A549 (cell line): ENCODE data around the gene INSC. TPM values are rescaled to one million over a fixed set of nuclear protein-coding genes. Genes with fewer than 3 reads are reported as not detected.

ENCODE experiments used
- ATAC-seq, 2 experiments: fragments of 200-7000 bp in 1 of 2; fragments of >200 bp in 1 of 2; cut with Nextera tagmentation in 1 of 2; cut with Tn5 transposase in 1 of 2; 3 replicates each; pipeline versions ENCODE4 v1.8.0 to v1.9.1; 2018 to 2020; ENCODE audit warnings: mild to moderate bottlenecking in 1 of 2, moderate library complexity in 1 of 2
- CTCF ChIA-PET: fragments of 300-600 bp; sonication (Branson Sonifier 250); formaldehyde crosslinking; extraction: SDS; loops from one replicate; lab custom pipeline; 2021; ENCODE audit warnings: antibody characterized with exemption, inconsistent platforms; lab: Yijun Ruan, JAX
- POLR2A ChIA-PET: fragments of 350-600 bp; formaldehyde crosslinking; extraction: SDS; loops from one replicate; lab custom pipeline; 2021; ENCODE audit warnings: antibody characterized with exemption, inconsistent platforms; lab: Yijun Ruan, JAX
- DNase-seq, 2 experiments: peaks; one replicate each; pipeline versions ENCODE4 v3.0.0 to v3.0.0-alpha.2; 2011 to 2016; ENCODE audit warnings: low read depth in 1 of 2, low spot score in 1 of 2
- FAIRE-seq: peaks from 2 replicates; lab custom pipeline; 2011; peaks lifted over from hg19 to GRCh38; lab: Jason Lieb, UNC
- H3K27ac ChIP-seq, 2 experiments: fragments of >200 bp; sonication (Bioruptor Twin); formaldehyde crosslinking; 3 replicates each; pipeline ENCODE4 v1.5.1; 2016 to 2017
- H3K4me1 ChIP-seq: fragments of >200 bp; sonication (Bioruptor Twin); formaldehyde crosslinking; 3 replicates; pipeline ENCODE4 v1.6.1; 2016
- H3K4me2 ChIP-seq: fragments of >200 bp; sonication (Bioruptor Twin); formaldehyde crosslinking; 3 replicates; pipeline ENCODE4 v1.6.1; 2016
- H3K4me3 ChIP-seq: fragments of >200 bp; sonication (Bioruptor Twin); formaldehyde crosslinking; 3 replicates; pipeline ENCODE4 v1.5.1; 2016
- H3K9me3 ChIP-seq: fragments of >200 bp; sonication (Bioruptor Twin); formaldehyde crosslinking; 3 replicates; pipeline ENCODE4 v1.6.1; 2016
- BCL3 ChIP-seq: fragments of >200 bp; sonication (Bioruptor Twin); formaldehyde crosslinking; IDR thresholded peaks from 3 replicates; pipeline ENCODE4 v1.6.1; 2016
- CBX2 ChIP-seq: fragments of 200-600 bp; sonication (generic); IDR thresholded peaks from 2 replicates; pipeline ENCODE4 v1.6.1; 2016; ENCODE audit warnings: low read depth, mild to moderate bottlenecking, borderline replicate concordance
- CBX8 ChIP-seq: fragments of 200-600 bp; sonication (generic); IDR thresholded peaks from 2 replicates; pipeline ENCODE4 v1.6.1; 2016
- E2F6 ChIP-seq: IDR thresholded peaks from 2 replicates; pipeline ENCODE4 v1.6.1; 2012; ENCODE audit warnings: low read depth, borderline replicate concordance
- ELK1 ChIP-seq: fragments of 150-350 bp; IDR thresholded peaks from 2 replicates; pipeline ENCODE4 v1.6.1; 2014; ENCODE audit warnings: low read depth, mild to moderate bottlenecking, low read length
- ESRRA ChIP-seq: fragments of 150-350 bp; IDR thresholded peaks from 2 replicates; pipeline ENCODE4 v1.6.1; 2014; ENCODE audit warnings: mild to moderate bottlenecking, low read length, borderline replicate concordance
- FOSB ChIP-seq: fragments of 250-450 bp; sonication (Bioruptor Pico); IDR thresholded peaks from 2 replicates; pipeline ENCODE4 v1.5.0; 2020; ENCODE audit warnings: mild to moderate bottlenecking, moderate library complexity
- HES2 ChIP-seq: fragments of >200 bp; sonication (Bioruptor Twin); formaldehyde crosslinking; IDR thresholded peaks from 2 replicates; pipeline ENCODE4 v1.6.1; 2016
- HMGXB4 ChIP-seq: fragments of 250-450 bp; sonication (Bioruptor Pico); IDR thresholded peaks from 2 replicates; pipeline ENCODE4 v1.5.0; 2021; ENCODE audit warnings: mild to moderate bottlenecking, moderate library complexity, borderline replicate concordance
- KDM1A ChIP-seq: fragments of 200-600 bp; sonication (generic); IDR thresholded peaks from 2 replicates; pipeline ENCODE4 v1.6.1; 2016; ENCODE audit warnings: low read depth, mild to moderate bottlenecking
- MAFK ChIP-seq: fragments of 450-650 bp; IDR thresholded peaks from 2 replicates; pipeline ENCODE4 v1.6.1; 2014; ENCODE audit not compliant: partially characterized antibody
- MYC ChIP-seq: IDR thresholded peaks from 2 replicates; pipeline ENCODE4 v1.6.1; 2012; ENCODE audit warnings: mild to moderate bottlenecking, inconsistent platforms, low read length, improper control_type of control experiment, borderline replicate concordance
- PHF8 ChIP-seq: fragments of 200-600 bp; sonication (generic); IDR thresholded peaks from 2 replicates; pipeline ENCODE4 v1.6.1; 2016; ENCODE audit warnings: low read depth, mild to moderate bottlenecking, antibody characterized with exemption, moderate library complexity, borderline replicate concordance
- POLR2A ChIP-seq: IDR thresholded peaks from 2 replicates; pipeline ENCODE4 v1.6.1; 2012; ENCODE audit warnings: mild to moderate bottlenecking, low read length
- RCOR1 ChIP-seq: fragments of 150-350 bp; IDR thresholded peaks from 2 replicates; pipeline ENCODE4 v1.6.1; 2014; ENCODE audit warnings: antibody characterized with exemption, low read length, low read depth
- RNF2 ChIP-seq: fragments of 200-600 bp; sonication (generic); IDR thresholded peaks from 2 replicates; pipeline ENCODE4 v1.6.1; 2016; ENCODE audit warnings: low read depth, mild to moderate bottlenecking, antibody characterized with exemption, moderate library complexity, borderline replicate concordance
- SMC3 ChIP-seq: fragments of >200 bp; sonication (Bioruptor Twin); formaldehyde crosslinking; IDR thresholded peaks from 3 replicates; pipeline ENCODE4 v1.6.1; 2018; ENCODE audit warnings: inconsistent platforms
- TFCP2L1 ChIP-seq: fragments of 250-450 bp; sonication (Bioruptor Pico); IDR thresholded peaks from 2 replicates; pipeline ENCODE4 v1.5.0; 2021; ENCODE audit warnings: mild to moderate bottlenecking
- TP53 ChIP-seq: fragments of 250-450 bp; sonication (Bioruptor Pico); IDR thresholded peaks from 2 replicates; pipeline ENCODE4 v1.5.0; 2021; ENCODE audit warnings: mild to moderate bottlenecking, moderate library complexity
- USF2 ChIP-seq: fragments of 450-650 bp; IDR thresholded peaks from 2 replicates; pipeline ENCODE4 v1.6.1; 2014; ENCODE audit warnings: antibody characterized with exemption
- ZNF302 ChIP-seq: fragments of 250-450 bp; sonication (Bioruptor Pico); IDR thresholded peaks from 2 replicates; pipeline ENCODE4 v1.9.0; 2021; ENCODE audit warnings: inconsistent platforms, mild to moderate bottlenecking, moderate library complexity
- WGBS: methylation state at CpG from one replicate; pipeline ENCODE4 v1.1.6; 2017; ENCODE audit errors: missing lambda C conversion rate; 5-methylcytosine and 5-hydroxymethylcytosine counted together
- polyA plus RNA-seq, 4 experiments: library from polyadenylated mRNA; depleted of rRNA in 3 of 4; stranded (reverse); fragments of >200 nt; fragmentation: RNase III in 1 of 4; extraction: RNeasy Plus Mini Kit Qiagen cat#74134 plus additional on column Dnase treatment in 1 of 4; gene quantifications; 2 replicates in 3 of 4; 3 replicates in 1 of 4; pipeline ENCODE4 v1.2.3, GENCODE V29; 2011 to 2017

INSC gene
- polyA plus RNA-seq, 2 of the 4 experiments (the other 2 are of a cell fraction) = not detected

- TF ChIP-seq TP53 (no peak), HMGXB4 (no peak), MAFK (no peak), RCOR1 (no peak), TFCP2L1 (no peak), CBX8 (no peak), ZNF302 (CRISPR knock-in tag) (no peak), HES2 (no peak)
- Histone ChIP-seq H3K27ac (no peak overlapping the region), H3K4me2 (peak overlapping the region; percentile 9; the same call in 1 of the 3 replicates), H3K4me3 (no peak overlapping the region), H3K4me1 (peaks cover 32% of the 10 kb centered on the region), H3K9me3 (no peaks in the 10 kb centered on the region)
- ChIA-PET POLR2A (no interaction called here), CTCF (interaction anchor here (0.9 to 1.6 kb wide), 3 partner anchors 9 to 125 kb away, joined by 3 read pairs; no protein-coding TSS in a partner anchor)
- 19% methylated on average over 3 of the region's 3 CpGs for WGBS
- ATAC-seq (peak in 1 of 2 experiments; percentile 26; a peak in 2 of 6 replicates), DNase-seq (no peak), FAIRE-seq (no peak)
Observed at GRCh38 chr11:15199693-15200092, 85.0 kb downstream of the INSC start.

- ATAC-seq (no peak), DNase-seq (no peak), FAIRE-seq (no peak)
- H3K4me1 ChIP-seq = peaks cover 22% of the 10 kb centered on the region
- ChIA-PET CTCF (no interaction called here), POLR2A (no interaction called here)
- H3K27ac ChIP-seq = no peak overlapping the region
- no peak overlapping the region for H3K4me3 ChIP-seq
- H3K4me2 ChIP-seq = no peak overlapping the region
- H3K9me3 ChIP-seq = no peaks in the 10 kb centered on the region
- TF ChIP-seq CBX2 (no peak), KDM1A (no peak), SMC3 (no peak), POLR2A (no peak), RNF2 (no peak), FOSB (CRISPR knock-in tag) (no peak), ESRRA (no peak), USF2 (no peak), BCL3 (no peak)
- WGBS = 67% methylated on average over 11 of the region's 12 CpGs
Observed at GRCh38 chr11:15200696-15201095, 86.0 kb downstream of the INSC start.

- ChIA-PET CTCF (interaction anchor here (0.8 to 1.3 kb wide), 2 partner anchors 293 to 294 kb away, joined by 3 to 5 read pairs; no protein-coding TSS in a partner anchor), POLR2A (no interaction called here)
- TF ChIP-seq E2F6 (no peak), MYC (no peak), PHF8 (no peak), ELK1 (no peak), ZNF302 (CRISPR knock-in tag) (no peak), CBX8 (no peak), TP53 (no peak)
- FAIRE-seq (no peak), DNase-seq (no peak), ATAC-seq (no peak)
- Histone ChIP-seq H3K4me1 (peaks cover 13% of the 10 kb centered on the region), H3K27ac (no peak overlapping the region), H3K4me2 (no peak overlapping the region), H3K9me3 (no peaks in the 10 kb centered on the region), H3K4me3 (no peak overlapping the region)
- 86% methylated on average over 4 of the region's 4 CpGs for WGBS
Observed at GRCh38 chr11:15201586-15201985, 86.9 kb downstream of the INSC start.
